ENCODE measurements around the gene DUS2. TPM values are rescaled to one million over a fixed set of nuclear protein-coding genes. Genes with fewer than 3 reads are reported as not detected.

Gene DUS2
- total and polyA plus RNA-seq, 9 of the 15 experiments (the other 6 are each of a cell fraction or from before 2014, with no cell fraction given), result 5.8 to 22.5 (median 20.6) TPM

GRCh38 chr16:68093816-68094613, 70.9 kb downstream of the DUS2 start (continued):
- TF ChIP-seq MBD1 (CRISPR knock-in tag; IDR thresholded peaks at IDR 0.05), result peak; percentile 31; the same call in 1 of the 2 replicates
- TF ChIP-seq, protein P1, sequence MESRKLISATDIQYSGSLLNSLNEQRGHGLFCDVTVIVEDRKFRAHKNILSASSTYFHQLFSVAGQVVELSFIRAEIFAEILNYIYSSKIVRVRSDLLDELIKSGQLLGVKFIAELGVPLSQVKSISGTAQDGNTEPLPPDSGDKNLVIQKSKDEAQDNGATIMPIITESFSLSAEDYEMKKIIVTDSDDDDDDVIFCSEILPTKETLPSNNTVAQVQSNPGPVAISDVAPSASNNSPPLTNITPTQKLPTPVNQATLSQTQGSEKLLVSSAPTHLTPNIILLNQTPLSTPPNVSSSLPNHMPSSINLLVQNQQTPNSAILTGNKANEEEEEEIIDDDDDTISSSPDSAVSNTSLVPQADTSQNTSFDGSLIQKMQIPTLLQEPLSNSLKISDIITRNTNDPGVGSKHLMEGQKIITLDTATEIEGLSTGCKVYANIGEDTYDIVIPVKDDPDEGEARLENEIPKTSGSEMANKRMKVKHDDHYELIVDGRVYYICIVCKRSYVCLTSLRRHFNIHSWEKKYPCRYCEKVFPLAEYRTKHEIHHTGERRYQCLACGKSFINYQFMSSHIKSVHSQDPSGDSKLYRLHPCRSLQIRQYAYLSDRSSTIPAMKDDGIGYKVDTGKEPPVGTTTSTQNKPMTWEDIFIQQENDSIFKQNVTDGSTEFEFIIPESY (CRISPR knock-in tag; IDR thresholded peaks at IDR 0.05), result peak; percentile 59; the same call in 1 of the 2 replicates
- TF ChIP-seq MLX (CRISPR knock-in tag; conservative IDR thresholded peaks at IDR 0.05), result no peak
- TF ChIP-seq ZNF551 (CRISPR knock-in tag; IDR thresholded peaks at IDR 0.05), result no peak
- TF ChIP-seq ZNF324 (CRISPR knock-in tag; IDR thresholded peaks at IDR 0.05), result no peak
